ENCODE measurements around the gene ZFP36.

ZFP36 gene

DNA sequence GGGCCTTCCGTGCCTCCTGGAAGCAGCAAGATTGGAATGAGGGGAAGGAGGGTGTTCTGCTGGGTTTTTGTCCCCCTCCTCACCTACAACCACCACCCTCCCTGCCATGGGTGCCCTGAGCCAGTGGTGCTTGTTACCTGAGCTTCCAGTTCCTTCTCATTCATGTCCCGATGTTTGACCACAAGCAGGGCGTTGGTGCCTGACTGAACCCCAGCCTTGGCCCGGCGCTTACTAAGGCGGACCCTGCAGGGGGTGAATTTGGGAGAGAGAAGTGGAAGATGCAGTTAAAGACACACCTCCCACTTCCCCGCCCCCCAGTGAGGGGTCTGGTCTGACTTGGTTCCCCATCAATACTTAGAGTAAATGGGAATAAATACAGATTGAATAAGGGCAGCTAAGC, 20.1 kb upstream of the ZFP36 start:
- Histone ChIP-seq H3K4me1 (ENCODE audit: control insufficient read depth, low read length) (peaks cover 9% of the 10 kb centered on the region), H3F3A (ENCODE audit: control insufficient read depth, insufficient read depth) (no peaks in the 10 kb centered on the region), H3K4me3 (ENCODE audit: low read length) (no peak overlapping the region), H3K4me2 (ENCODE audit: low read length) (no peak overlapping the region), H3K27ac (ENCODE audit: low read depth, low read length) (no peak overlapping the region), H3K27me3 (ENCODE audit: control insufficient read depth, low read length) (no peaks in the 10 kb centered on the region), H4K20me1 (ENCODE audit: control insufficient read depth, insufficient read depth, low read depth, low read length) (peaks cover 4% of the 10 kb centered on the region; the same call in 1 of the 2 replicates), H3K79me2 (ENCODE audit: control insufficient read depth, low read length) (peaks cover 18% of the 10 kb centered on the region), H3K9me2 (replicated peaks; ENCODE audit: control insufficient read depth, low read length) (no peaks in the 10 kb centered on the region), H3K36me3 (ENCODE audit: control insufficient read depth, low read length) (peaks cover 53% of the 10 kb centered on the region), H3K9me3 (ENCODE audit: control insufficient read depth, insufficient read depth, low read length) (no peaks in the 10 kb centered on the region)
- TF ChIP-seq CTCF (IDR thresholded peaks at IDR 0.05; ENCODE audit: low read depth, low read length, poor library complexity, severe bottlenecking), result no peak
- TF ChIP-seq EZH2phosphoT487 (IDR thresholded peaks at IDR 0.05; ENCODE audit: borderline replicate concordance, low read length), result no peak

- Histone ChIP-seq H3K4me2 (ENCODE audit: low read length) (no peak overlapping the region), H3K4me3 (ENCODE audit: low read length) (no peak overlapping the region), H3K9me3 (ENCODE audit: control insufficient read depth, insufficient read depth, low read length) (no peaks in the 10 kb centered on the region), H3K36me3 (ENCODE audit: control insufficient read depth, low read length) (peaks cover 57% of the 10 kb centered on the region), H3K79me2 (ENCODE audit: control insufficient read depth, low read length) (peaks cover 35% of the 10 kb centered on the region), H3K27me3 (ENCODE audit: control insufficient read depth, low read length) (no peaks in the 10 kb centered on the region), H3F3A (ENCODE audit: control insufficient read depth, insufficient read depth) (no peaks in the 10 kb centered on the region; the same call in 1 of the 2 replicates), H3K27ac (ENCODE audit: low read depth, low read length) (no peak overlapping the region), H3K9me2 (replicated peaks; ENCODE audit: control insufficient read depth, low read length) (no peaks in the 10 kb centered on the region), H4K20me1 (ENCODE audit: control insufficient read depth, insufficient read depth, low read depth, low read length) (peaks cover 4% of the 10 kb centered on the region; the same call in 1 of the 2 replicates), H3K4me1 (ENCODE audit: control insufficient read depth, low read length) (peaks cover 18% of the 10 kb centered on the region)
- no peak for TF ChIP-seq CTCF (IDR thresholded peaks at IDR 0.05; ENCODE audit: low read depth, low read length, poor library complexity, severe bottlenecking)
- no peak for TF ChIP-seq EZH2phosphoT487 (IDR thresholded peaks at IDR 0.05; ENCODE audit: borderline replicate concordance, low read length)
These were observed 18.0 kb upstream of the ZFP36 start for GRCh38 chr19:39388657-39389056.

- TF ChIP-seq CTCF (IDR thresholded peaks at IDR 0.05; ENCODE audit: low read depth, low read length, poor library complexity, severe bottlenecking), result no peak
- TF ChIP-seq EZH2phosphoT487 (IDR thresholded peaks at IDR 0.05; ENCODE audit: borderline replicate concordance, low read length), result no peak
- peaks cover 39% of the 10 kb centered on the region for H3K79me2 ChIP-seq (ENCODE audit: control insufficient read depth, low read length)
These were observed 16.8 kb upstream of the ZFP36 start for GRCh38 chr19:39389631-39390414.

More at GRCh38 chr19:39389631-39390414, 16.8 kb upstream of the ZFP36 start:
- Histone ChIP-seq H3K36me3 (ENCODE audit: control insufficient read depth, low read length) (peaks cover 62% of the 10 kb centered on the region), H3K9me2 (replicated peaks; ENCODE audit: control insufficient read depth, low read length) (no peaks in the 10 kb centered on the region), H3F3A (ENCODE audit: control insufficient read depth, insufficient read depth) (no peaks in the 10 kb centered on the region; the same call in 1 of the 2 replicates), H4K20me1 (ENCODE audit: control insufficient read depth, insufficient read depth, low read depth, low read length) (peaks cover 4% of the 10 kb centered on the region; the same call in 1 of the 2 replicates), H3K9me3 (ENCODE audit: control insufficient read depth, insufficient read depth, low read length) (no peaks in the 10 kb centered on the region), H3K27me3 (ENCODE audit: control insufficient read depth, low read length) (no peaks in the 10 kb centered on the region), H3K27ac (ENCODE audit: low read depth, low read length) (peak overlapping the region; percentile 78; the same call in 1 of the 2 replicates), H3K4me1 (ENCODE audit: control insufficient read depth, low read length) (peaks cover 18% of the 10 kb centered on the region), H3K4me2 (ENCODE audit: low read length) (peak overlapping the region; percentile 90), H3K4me3 (ENCODE audit: low read length) (peak overlapping the region; percentile 80)
